ENCODE data around the gene MPHOSPH9.
"Not testable (repeated sequence)": the region's sequence is repeated elsewhere in the genome, so short reads cannot be mapped to it uniquely, and the experiment has no call there.

MPHOSPH9 gene

GRCh38 chr12:123253641-123254459 is 20.9 kb upstream of the MPHOSPH9 start:
- DNase-seq: no peak

DNA sequence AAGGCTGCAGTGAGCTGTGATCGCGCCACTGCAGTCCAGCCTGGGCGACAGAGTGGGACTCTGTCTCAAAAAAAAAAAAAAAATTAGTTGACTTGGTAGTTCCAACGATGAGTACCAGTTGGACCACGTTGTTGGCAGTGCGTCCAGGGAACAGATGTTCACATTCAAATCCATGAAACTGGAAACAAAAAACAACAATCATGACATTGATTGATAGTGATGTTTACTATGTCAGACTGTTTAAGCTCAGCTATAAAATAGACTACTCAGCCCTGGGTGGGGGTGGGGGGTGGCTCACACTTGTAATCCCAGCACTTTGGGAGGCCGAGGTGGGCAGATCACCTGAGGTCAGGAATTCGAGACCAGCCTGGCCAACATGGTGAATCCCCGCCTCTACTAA is 19.4 kb upstream of the MPHOSPH9 start:
- not testable (repeated sequence) for DNase-seq

DNA sequence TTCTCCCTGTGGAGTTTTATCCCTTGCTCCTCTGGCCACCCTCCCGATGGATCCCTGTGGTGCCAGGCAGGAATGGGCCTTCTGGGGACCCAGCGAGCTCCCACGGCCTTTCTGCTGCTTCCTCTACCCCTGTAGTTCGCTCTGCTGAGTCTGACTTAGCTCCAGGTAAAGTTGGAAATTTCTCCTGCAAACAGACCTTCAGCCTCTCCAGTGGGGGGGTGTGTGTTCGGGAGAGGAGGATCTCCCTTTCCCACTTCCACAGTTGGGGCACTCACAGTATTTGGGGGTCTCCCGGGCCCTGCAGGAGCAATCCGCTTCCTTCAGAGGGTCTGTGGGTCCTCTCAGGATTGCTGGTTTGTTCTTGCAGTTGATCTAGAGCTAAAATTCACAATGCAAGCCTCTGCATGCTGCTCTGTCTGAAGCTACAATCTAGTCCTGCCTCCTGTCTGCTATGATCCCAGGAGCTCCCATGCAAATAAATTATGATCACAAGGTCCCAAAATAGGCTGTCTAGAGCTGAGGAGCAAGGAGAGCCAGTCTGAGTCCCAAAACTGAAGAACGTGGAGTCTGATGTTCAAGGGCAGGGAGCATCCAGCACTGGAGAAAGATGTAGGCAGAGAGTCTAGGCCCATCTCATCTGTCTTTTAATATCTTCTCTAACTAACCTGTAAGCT is 18.6 kb upstream of the MPHOSPH9 start:
- no peak for DNase-seq

DNA sequence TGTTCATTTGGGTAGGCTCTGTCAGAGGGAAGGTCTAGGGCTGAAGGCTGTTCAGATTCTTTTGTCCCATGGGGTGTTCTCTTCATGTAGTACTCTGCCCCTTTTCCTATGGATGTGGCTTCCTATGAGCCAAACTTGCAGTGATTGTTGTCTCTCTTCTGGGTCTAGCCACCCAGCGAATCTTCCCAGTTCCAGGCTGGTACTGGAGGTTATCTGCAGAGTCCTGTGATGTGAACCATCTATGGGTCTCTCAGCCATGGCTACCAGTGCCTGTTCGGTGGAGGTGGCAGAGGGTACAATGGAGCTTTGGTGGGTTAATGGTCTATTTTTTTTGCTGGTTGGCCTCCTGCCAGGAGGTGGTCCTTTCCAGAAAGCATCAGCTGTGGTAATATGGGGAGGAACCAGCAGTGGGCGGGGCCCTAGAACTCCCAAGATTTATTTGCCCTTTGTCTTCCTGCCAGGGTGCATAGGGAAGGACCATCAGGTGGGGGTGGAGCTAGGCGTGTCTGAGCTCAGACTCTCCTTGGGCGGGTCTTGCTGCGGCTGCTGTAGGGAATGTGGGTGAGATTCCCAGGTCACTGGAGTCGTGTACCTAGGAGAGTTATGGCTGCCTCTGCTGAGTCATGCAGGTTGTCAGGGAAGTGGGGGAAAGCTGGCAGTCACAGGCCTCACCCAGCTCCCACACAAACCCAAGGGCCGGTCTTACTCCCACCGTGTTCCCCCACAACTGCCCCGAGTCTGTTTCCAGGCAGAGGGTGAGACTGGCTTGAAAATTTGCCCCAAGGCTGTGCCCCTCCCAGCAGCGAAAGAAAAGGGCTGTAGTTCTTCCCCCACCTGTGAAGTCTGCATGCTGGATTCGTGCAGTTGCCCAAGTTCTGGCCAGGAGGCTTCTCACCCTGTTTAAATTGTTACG is 17.8 kb upstream of the MPHOSPH9 start:
- DNase-seq: no peak

GRCh38 chr12:123248996-123249741 is 16.2 kb upstream of the MPHOSPH9 start:
- DNase-seq: not testable (repeated sequence)

DNA sequence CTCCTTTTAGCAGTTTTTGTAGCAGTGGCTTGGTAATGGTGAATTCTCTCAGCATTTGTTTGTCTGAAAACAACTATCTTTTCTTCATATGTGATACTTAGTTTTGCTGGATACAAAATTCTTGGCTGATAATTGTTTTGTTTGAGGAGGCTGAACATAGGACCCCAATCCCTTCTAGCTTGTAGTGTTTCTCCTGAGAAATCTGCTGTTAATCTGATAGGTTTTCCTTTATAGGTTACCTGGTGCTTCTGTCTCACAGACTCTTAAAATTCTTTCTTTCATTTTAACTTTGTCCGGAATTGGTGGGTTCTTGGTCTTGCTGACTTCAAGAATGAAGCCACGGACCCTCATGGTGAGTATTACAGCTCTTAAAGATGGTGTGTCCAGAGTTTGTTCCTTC is 15.2 kb upstream of the MPHOSPH9 start:
- DNase-seq: not testable (repeated sequence)

- no peak for DNase-seq
Observed at GRCh38 chr12:123245678-123246077, 12.7 kb upstream of the MPHOSPH9 start.

DNA sequence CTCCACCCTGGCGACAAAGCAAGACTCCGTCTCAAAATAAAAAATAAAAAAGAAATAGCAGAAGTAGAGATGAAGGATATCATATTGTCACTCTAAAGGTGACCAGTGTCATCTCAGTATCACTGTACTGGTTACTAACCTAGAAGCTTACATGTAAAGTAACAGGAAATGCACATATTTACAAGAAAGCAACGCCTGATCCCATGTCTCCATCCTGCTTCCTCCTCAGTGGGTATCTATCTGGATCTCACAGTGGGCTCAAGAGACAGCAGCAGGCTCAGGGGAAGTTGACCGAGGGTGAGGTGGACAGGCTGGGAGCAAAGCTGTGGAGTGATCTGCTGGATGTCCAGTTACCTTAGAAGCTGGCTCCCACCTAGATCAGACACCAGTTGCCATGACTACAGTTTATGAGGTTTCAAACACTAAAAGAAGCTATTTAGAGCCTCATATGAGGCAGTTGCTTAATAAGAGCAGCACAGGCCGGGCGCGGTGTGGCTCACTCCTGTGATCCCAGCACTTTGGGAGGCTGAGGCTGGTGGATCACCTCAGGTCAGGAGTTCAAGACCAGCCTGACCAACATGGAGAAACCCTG is 10.8 kb upstream of the MPHOSPH9 start:
- DNase-seq: no peak

GRCh38 chr12:123242116-123242904 is 9.4 kb upstream of the MPHOSPH9 start:
- DNase-seq: no peak

DNA sequence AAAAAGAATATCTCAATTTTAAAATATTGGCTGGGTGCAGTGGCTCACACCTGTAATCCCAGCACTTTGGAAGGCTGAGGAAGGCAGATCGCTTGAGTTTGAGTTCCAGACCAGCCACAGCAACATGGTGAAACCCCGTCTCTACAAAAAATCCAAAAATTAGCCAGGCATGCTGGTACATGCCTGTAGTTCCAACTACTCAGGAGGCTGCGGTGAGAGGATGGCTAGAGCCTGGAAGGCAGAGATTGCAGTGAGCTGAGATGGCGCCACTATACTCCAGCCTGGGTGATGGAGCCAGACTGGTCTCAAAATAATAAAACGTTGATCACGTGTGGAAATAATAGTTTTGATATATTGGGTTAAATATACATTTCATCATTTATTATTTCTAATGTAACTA is 6.0 kb upstream of the MPHOSPH9 start:
- no peak for DNase-seq

DNA sequence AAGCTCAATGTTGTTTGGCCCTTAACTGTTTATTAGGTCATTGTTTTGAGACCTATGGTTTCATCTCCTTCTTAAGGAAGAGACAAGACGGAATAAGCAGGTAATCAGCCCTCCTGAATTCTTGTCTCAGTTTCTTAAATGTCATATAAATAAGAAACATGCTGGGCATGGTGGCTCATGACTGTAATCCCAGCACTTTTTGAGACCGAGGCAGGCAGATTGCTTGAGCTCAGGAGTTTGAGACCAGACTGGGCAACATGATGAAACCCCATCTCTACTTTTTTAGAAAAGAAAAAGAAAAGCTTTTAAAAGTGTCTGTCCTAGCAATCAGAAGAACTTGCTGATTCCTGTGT is 5.4 kb upstream of the MPHOSPH9 start:
- no peak for DNase-seq

DNA sequence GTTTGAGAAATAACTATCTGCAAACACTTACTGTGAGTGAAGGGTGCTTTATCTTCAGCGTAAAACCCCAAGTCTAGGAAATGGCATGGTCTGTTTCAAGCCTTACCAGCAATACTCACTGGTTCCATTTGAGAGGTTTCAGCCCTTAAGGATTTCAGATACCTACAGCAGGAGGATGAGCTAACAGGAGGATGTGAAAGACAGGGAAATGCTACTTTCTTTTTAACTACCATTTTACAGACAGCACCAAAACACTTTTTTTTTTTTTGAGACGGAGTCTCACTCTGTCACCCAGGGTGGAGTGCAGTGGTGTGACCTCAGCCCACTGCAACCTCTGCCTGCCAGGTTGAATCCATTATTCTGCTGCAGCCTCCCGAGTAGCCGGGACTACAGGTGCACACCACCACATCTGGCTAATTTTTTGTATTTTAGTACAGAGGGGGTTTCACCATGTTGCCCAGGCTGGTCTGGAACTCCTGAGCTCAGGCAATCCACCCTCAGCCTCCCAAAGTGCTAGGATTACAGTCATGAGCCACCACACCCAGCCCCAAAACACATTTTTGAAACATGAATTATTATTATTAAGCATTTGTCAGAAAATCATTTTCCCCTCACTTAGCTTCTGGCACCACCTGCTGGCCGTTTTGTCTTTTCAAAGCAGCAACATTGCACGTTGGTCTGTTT is 4.8 kb upstream of the MPHOSPH9 start:
- DNase-seq: peak in 1 of 2 experiments; percentile 18

DNA sequence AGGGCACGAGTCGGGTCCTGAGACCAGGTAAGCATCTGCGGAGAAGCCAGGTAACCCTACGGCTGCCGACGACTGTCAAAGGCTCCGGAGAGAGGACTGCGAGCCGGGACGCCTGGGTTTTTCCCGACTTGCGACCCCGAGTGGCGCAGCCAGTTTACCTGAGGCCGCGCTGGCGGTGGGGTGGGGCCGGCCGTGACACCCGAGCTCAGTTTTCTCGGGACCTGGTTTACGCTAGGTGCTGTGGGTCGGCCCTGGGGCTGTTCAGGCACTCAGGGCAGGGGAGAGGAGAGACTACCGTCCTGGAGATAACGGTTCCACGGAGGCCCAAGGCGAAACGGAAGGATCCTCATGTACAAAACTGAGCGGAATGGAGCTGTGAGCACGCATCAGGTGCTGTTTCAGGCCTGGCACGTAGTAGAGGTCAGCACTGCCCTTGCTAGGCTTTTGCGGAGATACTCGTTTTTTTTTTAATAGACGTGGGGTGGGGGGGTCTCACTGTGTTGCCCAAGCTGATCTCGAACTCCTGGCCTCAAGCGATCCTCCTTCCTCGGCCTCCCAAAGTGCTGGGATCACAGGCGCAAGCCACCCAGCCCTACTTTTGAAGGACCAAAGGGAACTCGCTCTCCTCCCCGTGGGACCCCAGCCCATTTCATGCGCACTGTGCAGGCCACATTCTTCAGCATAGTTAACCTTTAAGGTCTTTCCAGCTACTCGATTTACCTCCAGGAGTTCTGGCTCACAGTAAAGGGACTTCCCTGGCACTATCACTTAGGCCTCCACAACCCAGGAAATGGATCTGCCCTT is 766 bp upstream of the MPHOSPH9 start:
- DNase-seq: no peak

DNA sequence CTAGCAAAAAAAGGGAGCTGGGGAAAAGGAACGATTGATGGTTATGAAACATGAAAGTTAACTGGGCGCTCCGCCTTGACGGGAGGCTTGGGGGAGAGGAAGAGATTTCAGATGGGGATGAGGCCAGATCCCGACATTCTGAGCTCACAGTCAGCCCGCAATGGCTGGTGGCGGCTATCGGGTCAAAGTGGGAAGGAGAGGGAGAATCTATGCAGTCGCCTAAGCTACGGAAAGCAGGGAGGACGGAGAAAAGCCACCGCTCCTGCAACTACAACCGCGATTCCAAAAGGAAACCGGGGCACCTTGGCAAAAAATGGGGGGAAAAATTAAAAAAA is 502 bp downstream of the MPHOSPH9 start:
- DNase-seq: no peak

- DNase-seq: no peak
Observed at GRCh38 chr12:123231931-123232330, 1.0 kb downstream of the MPHOSPH9 start.

GRCh38 chr12:123229051-123229450 is 3.9 kb downstream of the MPHOSPH9 start:
- no peak for DNase-seq

DNA sequence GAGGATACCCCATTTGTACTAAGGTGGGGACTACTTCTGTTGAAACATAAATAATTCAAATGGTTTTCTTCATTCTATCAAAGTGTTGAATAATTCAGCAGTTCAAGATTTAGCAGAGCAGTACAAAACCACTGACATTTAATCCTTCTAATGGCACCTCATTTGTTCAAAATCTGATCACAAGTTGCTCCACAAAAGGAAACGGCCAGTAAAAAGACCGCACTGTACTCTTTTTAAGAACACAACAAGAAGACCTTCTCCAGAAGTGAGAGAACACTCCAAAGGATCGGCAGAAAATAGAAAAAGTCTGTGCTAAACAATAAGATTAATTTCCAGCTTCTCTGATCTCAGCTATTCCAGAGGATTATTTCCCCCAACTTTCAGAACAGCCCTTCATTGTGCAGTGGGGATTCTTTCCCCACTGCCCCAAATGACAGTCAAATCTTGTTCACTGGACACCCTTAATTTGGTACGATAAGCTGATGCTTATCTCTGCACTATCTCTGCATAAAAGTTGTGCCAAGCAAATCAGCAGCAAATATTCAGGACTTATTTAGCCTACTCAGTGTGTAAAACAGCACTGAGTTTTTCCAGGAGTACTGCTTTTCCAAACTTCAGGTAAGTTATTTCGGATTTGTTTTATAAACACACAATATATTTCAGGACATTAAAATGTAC is 5.2 kb downstream of the MPHOSPH9 start:
- no peak for DNase-seq

- DNase-seq: no peak
Observed at GRCh38 chr12:123225443-123225842, 7.5 kb downstream of the MPHOSPH9 start.

GRCh38 chr12:123223241-123223668 is 9.7 kb downstream of the MPHOSPH9 start:
- no peak for DNase-seq

Data from NCI-H1930 (cell line).